GM12891 (cell line): ENCODE data around the gene NDUFB11.

Experiments
- PAX5 ChIP-seq: IDR thresholded peaks from 2 replicates; pipeline ENCODE4 v1.6.1; 2011; ENCODE audit warnings: low read length, moderate library complexity, mild to moderate bottlenecking; ENCODE audit not compliant: insufficient read depth, severe bottlenecking
- POLR2A ChIP-seq: IDR thresholded peaks from 2 replicates; pipeline ENCODE4 v1.6.1; 2011; ENCODE audit warnings: low read depth, low read length, control low read depth
- POLR2AphosphoS5 ChIP-seq: IDR thresholded peaks from 2 replicates; pipeline ENCODE4 v1.6.1; 2011; ENCODE audit warnings: low read depth, low read length, control low read depth
- POU2F2 ChIP-seq: IDR thresholded peaks from 2 replicates; pipeline ENCODE4 v1.6.1; 2011; ENCODE audit warnings: low read depth, mild to moderate bottlenecking, control low read depth, low read length, moderate library complexity
- SPI1 ChIP-seq: IDR thresholded peaks from 2 replicates; pipeline ENCODE4 v1.6.1; 2011; ENCODE audit warnings: low read depth, low read length, control low read depth
- TAF1 ChIP-seq: IDR thresholded peaks from 2 replicates; pipeline ENCODE4 v1.6.1; 2011; ENCODE audit warnings: low read depth, low read length, control low read depth

GRCh38 chrX:47143894-47144625 is 442 bp downstream of the NDUFB11 start:
- TF ChIP-seq POLR2A (no peak), POLR2AphosphoS5 (no peak), TAF1 (no peak), SPI1 (no peak), PAX5 (no peak), POU2F2 (no peak)
